B cell (primary cell): Measurements from ENCODE around the gene CD99L2.

Experiments
- EZH2 ChIP-seq: IDR thresholded peaks from 2 replicates; pipeline ENCODE4 v1.6.1; 2012; ENCODE audit warnings: borderline replicate concordance, low read depth, mild to moderate bottlenecking, moderate library complexity, low read length; ENCODE audit not compliant: insufficient read depth, poor library complexity, severe bottlenecking
- TF ChIP-seq, protein P1 (sequence below): fragments of 200-600 bp; IDR thresholded peaks from one replicate; pipeline ENCODE4 v1.8.0; 2022; ENCODE audit warnings: antibody characterized with exemption, mild to moderate bottlenecking

DNA sequence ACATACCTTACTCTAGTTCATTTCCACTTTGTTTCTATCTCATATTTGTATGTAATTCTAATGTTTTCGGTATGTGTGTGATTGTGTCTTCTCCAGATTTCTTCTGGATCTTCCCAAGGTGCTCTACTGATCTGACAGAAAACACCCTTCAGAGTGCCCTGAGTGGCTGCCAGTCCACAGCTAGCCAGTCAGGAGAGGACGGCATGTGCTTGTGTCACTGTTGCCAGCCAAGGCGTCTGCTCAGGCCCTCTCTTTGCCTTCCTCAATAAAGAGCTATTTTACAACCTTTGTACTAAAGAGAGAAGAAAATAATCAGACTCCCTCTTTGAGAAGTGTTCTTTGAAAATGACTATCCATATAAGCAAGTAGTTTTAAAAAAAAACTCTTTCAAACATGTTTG lies 29.0 kb downstream of the CD99L2 start:
- TF ChIP-seq, protein P1, sequence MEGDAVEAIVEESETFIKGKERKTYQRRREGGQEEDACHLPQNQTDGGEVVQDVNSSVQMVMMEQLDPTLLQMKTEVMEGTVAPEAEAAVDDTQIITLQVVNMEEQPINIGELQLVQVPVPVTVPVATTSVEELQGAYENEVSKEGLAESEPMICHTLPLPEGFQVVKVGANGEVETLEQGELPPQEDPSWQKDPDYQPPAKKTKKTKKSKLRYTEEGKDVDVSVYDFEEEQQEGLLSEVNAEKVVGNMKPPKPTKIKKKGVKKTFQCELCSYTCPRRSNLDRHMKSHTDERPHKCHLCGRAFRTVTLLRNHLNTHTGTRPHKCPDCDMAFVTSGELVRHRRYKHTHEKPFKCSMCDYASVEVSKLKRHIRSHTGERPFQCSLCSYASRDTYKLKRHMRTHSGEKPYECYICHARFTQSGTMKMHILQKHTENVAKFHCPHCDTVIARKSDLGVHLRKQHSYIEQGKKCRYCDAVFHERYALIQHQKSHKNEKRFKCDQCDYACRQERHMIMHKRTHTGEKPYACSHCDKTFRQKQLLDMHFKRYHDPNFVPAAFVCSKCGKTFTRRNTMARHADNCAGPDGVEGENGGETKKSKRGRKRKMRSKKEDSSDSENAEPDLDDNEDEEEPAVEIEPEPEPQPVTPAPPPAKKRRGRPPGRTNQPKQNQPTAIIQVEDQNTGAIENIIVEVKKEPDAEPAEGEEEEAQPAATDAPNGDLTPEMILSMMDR, result no peak
- TF ChIP-seq EZH2, result no peak
